Amniotic stem cell (primary cell): Measurements from ENCODE around the gene PTPRU.
A peak's percentile ranks its signal among the peaks of the same experiment; 100 is the strongest.

Experiments used
- DNase-seq: peaks from one replicate; lab custom pipeline; 2025; lab: John Stamatoyannopoulos, UW

The PTPRU gene

GRCh38 chr1:29235955-29236711 lies at the start of gene PTPRU:
Gene PTPRU (plus strand): TSS chr1:29236522. CDS start chr1:29236645, 123 bp downstream.
- no peak for DNase-seq

DNA sequence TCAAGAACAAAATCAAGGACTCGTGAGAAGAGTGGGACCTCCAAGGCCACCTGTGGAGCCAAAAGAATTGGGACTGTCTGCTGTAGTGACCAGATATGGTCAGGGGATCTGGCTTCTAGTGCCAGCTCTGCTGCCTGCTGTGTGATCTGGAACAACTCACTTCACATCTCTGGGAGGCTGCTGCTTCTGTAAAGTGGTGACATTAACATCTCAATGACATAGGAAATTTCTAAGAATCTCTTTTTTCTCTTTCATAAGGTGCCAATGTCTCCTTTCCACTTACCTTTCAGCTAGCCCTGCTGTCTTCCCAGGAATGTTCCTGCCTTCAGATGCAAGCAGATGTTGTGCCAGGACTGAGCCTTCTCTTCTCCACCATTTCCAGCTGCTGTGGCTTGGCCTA lies 49.6 kb upstream of the PTPRU start:
- no peak for DNase-seq

DNA sequence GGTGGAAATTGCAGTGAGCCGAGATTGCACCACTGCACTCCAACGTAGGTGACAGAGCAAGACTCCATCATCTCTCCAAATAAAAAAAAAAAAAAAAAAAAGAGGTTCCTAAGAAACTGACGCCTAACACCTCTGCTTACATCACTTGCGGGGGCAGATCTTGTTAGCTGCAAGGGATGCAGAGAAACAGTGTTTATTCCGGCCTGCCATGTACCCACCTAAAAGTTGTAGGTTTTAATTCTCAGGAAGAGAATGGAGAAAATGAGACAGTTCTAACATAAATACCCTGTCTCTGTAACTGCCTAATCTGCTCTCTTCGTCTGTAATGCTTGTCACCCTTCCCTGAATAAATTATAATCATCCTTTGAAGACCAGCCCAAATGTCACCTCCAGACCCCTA lies 45.6 kb upstream of the PTPRU start:
- no peak for DNase-seq

DNA sequence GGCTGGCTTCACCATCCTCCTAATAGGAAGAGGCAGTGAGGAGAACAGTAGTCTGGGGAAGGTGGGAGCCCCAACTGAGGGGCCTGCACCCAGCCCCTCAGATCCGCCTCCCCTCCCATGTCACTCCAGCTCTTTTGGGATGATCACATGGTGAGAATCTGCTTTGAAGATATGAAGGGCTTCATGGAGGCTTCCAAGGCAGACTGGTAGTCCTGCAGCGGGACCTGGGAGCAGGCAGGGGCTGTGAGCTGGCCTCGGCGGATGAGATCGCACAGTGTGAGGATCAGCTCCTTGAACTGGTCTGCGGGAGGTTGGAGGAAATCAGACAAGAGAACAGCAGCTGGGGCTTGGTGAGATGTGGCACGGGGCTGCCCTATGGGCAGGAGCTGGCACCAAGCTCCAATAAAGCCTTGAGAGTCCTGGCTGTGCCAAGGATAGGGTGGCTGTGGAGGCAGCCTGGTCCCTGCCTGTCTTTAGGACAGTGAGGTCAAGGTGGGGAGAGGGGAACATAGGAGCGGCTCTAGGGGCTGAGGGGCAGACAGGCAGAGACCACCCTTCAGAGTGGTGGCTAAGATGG lies 42.4 kb upstream of the PTPRU start:
- DNase-seq, result no peak

- DNase-seq, result no peak
These were observed 40.4 kb upstream of the PTPRU start for GRCh38 chr1:29195881-29196291.

- DNase-seq, result peak; percentile 90
These were observed 39.3 kb upstream of the PTPRU start for GRCh38 chr1:29196863-29197589.

- DNase-seq, result peak; percentile 25
These were observed 38.8 kb upstream of the PTPRU start for GRCh38 chr1:29197590-29197924.

DNA sequence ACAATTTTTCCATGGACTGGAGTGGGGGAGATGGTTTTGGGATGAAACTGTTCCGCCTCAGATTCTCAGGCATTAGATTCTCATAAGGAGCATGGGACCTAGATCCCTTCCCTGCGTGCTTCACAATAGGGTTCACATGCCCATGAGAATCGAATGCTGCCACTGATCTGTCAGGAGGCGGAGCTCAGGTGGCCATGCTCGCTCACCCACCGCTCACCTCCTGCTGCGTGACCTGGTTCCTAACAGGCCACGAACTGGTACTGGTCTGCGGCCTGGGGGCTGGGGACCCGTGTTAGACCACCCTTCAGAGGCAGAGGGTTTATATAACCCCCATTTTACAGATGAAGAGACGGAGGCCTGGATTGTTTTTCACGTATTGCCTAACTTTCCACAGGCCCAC lies 38.3 kb upstream of the PTPRU start:
- DNase-seq, result no peak

- no peak for DNase-seq
These were observed 35.3 kb upstream of the PTPRU start for GRCh38 chr1:29200906-29201594.

DNA sequence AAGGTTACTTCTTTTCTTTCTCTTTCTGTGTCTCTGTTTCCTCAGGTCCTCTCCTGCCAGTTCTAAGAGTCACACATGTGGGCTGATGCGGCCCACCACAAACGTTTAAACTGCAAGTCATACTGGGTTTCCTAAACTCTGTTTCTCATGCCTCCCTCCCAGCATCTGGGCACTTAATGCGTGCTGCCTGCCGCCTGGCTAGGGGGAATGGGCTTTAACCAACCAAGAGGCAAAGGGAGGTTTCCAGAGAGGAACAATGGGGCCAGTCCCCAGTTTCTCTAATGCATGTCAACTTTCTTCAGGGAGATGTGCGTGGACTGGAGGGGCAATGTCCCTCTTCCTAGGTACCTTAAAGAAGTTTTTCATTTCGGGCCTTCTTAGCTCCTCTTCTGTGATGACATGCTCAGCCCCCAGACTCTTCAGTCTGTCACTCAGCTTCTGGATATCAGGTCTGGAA lies 34.7 kb upstream of the PTPRU start:
- DNase-seq, result no peak

DNA sequence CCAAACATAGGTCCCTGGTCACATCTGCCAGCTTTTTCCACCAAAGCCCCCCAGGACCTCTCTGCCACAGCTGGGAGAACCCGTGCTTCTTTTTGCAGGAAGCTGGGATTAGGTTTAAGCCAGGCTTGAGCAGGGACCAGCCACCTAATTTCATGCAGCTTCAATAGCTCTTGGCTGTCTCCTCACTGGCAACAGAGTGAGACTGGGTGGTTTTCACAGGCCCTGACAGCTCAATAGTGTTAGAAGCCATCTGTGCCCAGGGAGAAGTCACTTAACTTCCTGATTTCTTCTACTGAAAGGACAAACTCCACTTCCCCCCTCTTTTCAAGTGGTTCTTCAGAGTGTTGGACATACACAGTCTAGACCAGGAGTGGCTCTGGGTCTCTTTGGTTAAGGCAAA lies 34.3 kb upstream of the PTPRU start:
- DNase-seq, result no peak

- DNase-seq, result peak; percentile 96
These were observed 33.6 kb upstream of the PTPRU start for GRCh38 chr1:29202584-29203340.

- no peak for DNase-seq
These were observed 27.9 kb upstream of the PTPRU start for GRCh38 chr1:29208442-29208841.

DNA sequence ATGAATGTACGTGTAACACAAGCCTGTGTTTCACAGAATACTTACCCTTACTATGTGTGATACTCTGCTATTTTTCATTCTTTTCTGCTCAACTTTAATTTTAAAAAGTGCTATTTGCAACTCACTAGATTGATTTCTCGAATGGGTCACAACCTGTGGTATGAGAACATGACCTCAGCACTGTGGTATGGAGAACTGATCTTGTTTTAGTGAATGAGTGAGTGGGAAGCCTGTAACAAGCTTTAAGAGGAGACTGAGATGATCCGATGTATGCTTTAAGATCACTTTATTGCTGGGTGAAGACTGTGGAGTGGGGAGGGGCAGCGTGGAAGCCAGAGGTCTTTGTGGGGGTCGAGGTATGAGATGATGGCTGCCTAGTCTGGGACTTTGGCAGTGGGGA lies 27.1 kb upstream of the PTPRU start:
- peak; percentile 19 for DNase-seq

DNA sequence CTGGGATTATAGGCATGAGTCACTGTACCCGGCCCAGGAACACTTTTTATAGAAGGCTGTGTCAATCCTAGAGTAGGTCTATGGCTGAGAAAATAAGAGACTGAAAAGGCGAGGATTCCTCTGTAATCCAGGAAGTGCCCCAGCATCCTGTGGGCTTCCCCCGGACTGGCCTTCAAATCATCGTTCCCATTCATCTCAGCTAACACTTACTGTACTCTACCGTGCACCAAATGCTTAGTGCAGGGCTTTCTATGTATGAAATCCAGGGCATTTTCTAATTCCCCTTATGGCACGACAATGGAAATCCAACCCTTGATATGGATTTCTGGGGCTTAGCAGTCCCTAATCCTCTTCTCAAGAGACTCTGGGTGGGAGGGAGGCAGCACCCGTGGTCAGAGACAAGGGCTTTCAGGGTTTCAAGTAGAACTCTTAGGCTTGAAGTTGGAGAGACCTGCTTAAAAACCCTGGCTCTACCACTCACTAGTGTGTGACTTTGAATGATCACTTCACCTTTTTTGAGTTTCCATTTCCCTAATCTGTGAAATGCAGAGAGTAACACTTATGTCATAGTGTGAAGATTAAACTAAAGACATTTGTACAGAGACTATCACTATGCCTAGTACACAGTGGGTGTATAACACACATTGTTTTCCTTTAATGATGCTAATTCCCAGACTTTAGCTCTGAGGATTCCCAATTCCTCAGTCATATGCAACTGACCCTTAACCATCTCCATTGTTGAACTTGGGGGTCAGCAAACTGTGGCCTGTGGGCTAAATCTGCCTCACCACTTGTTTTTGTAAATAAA lies 25.8 kb upstream of the PTPRU start:
- DNase-seq, result no peak

- DNase-seq, result no peak
These were observed 25.0 kb upstream of the PTPRU start for GRCh38 chr1:29211086-29212030.

- DNase-seq, result no peak
These were observed 23.3 kb upstream of the PTPRU start for GRCh38 chr1:29213055-29213454.

DNA sequence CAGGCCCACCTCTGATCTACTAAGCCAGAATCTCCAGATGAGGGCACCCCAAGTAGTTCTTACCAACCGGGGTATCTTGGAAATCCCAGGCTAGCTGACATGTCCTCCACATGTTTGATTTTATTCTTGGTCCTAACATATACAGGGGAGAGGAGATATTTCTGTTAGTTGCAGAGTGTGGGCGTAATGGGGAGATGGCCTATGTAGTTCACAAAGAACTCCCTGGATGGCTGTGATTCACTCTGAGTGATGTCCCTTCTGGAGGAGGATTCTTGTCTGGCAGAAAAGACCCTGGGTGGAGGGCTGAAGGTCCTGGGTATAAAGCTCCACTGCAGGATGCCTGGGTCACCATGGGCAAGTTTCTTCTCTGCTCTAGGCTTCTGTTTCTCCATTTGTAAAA lies 18.7 kb upstream of the PTPRU start:
- no peak for DNase-seq

DNA sequence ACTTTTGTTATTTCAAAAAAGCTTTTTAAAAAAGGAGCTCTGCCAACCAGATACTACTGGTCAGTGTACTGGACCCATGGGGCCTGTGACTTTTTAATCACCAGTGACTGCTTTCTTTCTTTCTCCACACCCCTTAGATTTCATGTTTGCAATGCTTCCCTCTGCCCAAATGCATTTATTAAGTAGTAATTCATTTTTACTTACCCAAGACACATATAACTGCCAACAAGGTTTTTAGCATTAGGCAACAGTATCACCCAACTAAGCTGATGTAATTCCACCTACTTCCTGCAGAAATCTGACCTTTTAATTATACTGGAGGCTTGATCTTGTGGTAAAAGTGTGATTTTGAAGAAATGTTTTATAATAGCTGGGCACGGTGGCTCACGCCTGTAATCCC lies 18.1 kb upstream of the PTPRU start:
- DNase-seq, result no peak

- no peak for DNase-seq
These were observed 15.0 kb upstream of the PTPRU start for GRCh38 chr1:29221296-29221695.
